ENCODE results near the gene PLPP2.

GRCh38 chr19:295687-296370, 4.6 kb upstream of the PLPP2 start:
- no peak for TF ChIP-seq EZH2phosphoT487 (conservative IDR thresholded peaks at IDR 0.05; ENCODE audit: low read length)
- TF ChIP-seq CTCF (IDR thresholded peaks at IDR 0.05; ENCODE audit: insufficient read depth, low read length, poor library complexity, severe bottlenecking): no peak

All from SU-DHL-6 (cell line).